ENCODE data around the gene ZNF750. TPM values are rescaled to one million over a fixed set of nuclear protein-coding genes. Genes with fewer than 3 reads are reported as not detected.

Gene ZNF750
- total and polyA plus RNA-seq, 2 of the 13 experiments (the other 11 are each of a cell fraction or from before 2014, with no cell fraction given): not detected

DNA sequence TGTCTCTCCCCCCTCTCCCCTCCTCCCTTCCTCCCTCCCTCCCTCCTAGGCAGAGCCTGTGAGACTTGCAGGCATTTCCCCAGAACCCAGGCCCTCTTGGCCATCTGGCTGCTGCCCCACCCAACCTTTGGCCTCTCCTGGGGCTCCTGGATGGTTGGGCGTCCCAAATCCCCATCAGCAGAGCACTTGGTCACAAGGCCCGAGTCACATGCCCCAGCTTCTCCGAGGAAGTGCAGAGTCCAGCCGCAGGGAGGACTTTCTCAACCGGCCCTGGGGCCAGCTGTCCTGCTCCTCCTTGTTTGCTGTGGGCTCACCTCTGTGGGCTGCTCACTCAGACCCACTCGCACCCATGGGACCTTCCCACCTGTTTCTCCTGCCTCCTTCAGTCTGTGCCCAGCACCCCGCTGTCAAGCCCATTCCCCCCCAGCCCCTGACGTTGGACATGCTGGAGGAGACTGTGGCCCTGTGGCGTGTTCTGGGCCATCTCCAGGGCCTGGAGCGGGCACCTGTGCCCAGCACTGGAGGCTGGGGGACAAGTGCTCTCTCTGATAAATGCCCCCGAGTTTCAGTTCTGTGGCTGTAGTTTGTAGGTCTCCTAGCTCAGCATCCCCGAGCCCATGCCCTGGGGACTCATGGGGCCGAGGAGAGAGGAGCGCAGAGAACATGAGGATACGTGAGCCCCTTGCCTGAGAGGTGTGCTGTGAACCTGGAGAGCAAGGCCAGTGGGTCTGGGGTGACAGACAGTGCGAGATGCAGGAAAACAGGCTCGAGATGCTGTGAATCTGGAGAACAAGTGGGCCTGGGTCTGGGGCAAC lies 42.3 kb upstream of the ZNF750 start (continued):
- TF ChIP-seq, protein P1, sequence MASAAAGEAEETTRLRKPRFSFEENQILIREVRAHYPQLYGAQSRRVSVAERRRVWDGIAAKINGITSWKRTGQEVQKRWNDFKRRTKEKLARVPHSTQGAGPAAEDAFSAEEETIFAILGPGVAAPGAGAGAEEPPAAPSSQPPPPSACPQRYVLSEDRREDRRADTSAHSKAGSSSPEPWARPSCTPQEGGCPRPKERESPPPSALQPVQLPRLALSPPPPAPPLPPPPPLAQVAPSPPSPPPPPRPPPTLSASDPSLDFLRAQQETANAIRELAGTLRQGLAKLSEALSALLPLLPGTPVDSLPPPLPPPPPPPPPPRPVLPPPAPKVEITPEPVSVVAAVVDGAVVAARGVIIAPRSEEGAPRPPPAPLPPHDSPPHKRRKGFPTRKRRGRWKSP (CRISPR knock-in tag; IDR thresholded peaks at IDR 0.05): no peak
- TF ChIP-seq MXD3 (CRISPR knock-in tag; IDR thresholded peaks at IDR 0.05) (no peak), HCFC1 (IDR thresholded peaks at IDR 0.05; ENCODE audit: low read depth, low read length) (no peak), JUNB (CRISPR knock-in tag; IDR thresholded peaks at IDR 0.05; ENCODE audit: borderline replicate concordance) (no peak), ZKSCAN8 (CRISPR knock-in tag; IDR thresholded peaks at IDR 0.05; ENCODE audit: borderline replicate concordance) (no peak), REST (IDR thresholded peaks at IDR 0.05; ENCODE audit: borderline replicate concordance in 1 of 2, low read depth in 1 of 2, low read length in 2 of 2) (no peak), TRIM24 (CRISPR knock-in tag; IDR thresholded peaks at IDR 0.05) (no peak), MYNN (CRISPR knock-in tag; IDR thresholded peaks at IDR 0.05; ENCODE audit: low read depth) (no peak), MAFF (IDR thresholded peaks at IDR 0.05; ENCODE audit: low read depth, low read length) (no peak), SAFB2 (CRISPR knock-in tag; IDR thresholded peaks at IDR 0.05; ENCODE audit: borderline replicate concordance, low read depth) (no peak), ZMAT3 (CRISPR knock-in tag; conservative IDR thresholded peaks at IDR 0.05) (no peak; the same call in 1 of the 2 replicates), ZNF430 (CRISPR knock-in tag; IDR thresholded peaks at IDR 0.05) (no peak), HDAC6 (IDR thresholded peaks at IDR 0.05; ENCODE audit: low read depth, low read length) (no peak), ZBTB42 (CRISPR knock-in tag; IDR thresholded peaks at IDR 0.05) (no peak), ZNF781 (CRISPR knock-in tag; IDR thresholded peaks at IDR 0.05; ENCODE audit: borderline replicate concordance, not compliant biosample characterization) (no peak)
